ENCODE results near the gene MAB21L4. TPM values are rescaled to one million over a fixed set of nuclear protein-coding genes. Genes with fewer than 3 reads are reported as not detected.

The MAB21L4 gene
- total RNA-seq, 2 experiments from 2014 or later: not detected

- CTCF ChIA-PET: no interaction called here
- no peak for DNase-seq
- intact Hi-C loops (cut with micrococcal nuclease): loop anchor here (5.0 kb wide), 1 partner anchor 208 kb away; no protein-coding TSS in a partner anchor
- ATAC-seq: no peak
- Mint-ChIP-seq H3K4me1 (ENCODE audit: low read depth) (no peaks in the 10 kb centered on the region), H3K36me3 (ENCODE audit: low read depth) (no peaks in the 10 kb centered on the region), H3K9me3 (no peaks in the 10 kb centered on the region), H3K27ac (no peak overlapping the region), H3K4me3 (no peak overlapping the region), H3K27me3 (peaks cover 4% of the 10 kb centered on the region)
- POLR2A ChIA-PET: interaction anchor here (1.2 kb wide), 1 partner anchor 34 kb away, joined by 3 read pairs; no protein-coding TSS in a partner anchor
- no peak for TF ChIP-seq CTCF (IDR thresholded peaks at IDR 0.05)
Observed at GRCh38 chr2:240864475-240864874, 31.5 kb downstream of the MAB21L4 start.

GRCh38 chr2:240861547-240861946, 34.4 kb downstream of the MAB21L4 start:
- Mint-ChIP-seq H3K4me3 (no peak overlapping the region), H3K4me1 (ENCODE audit: low read depth) (no peaks in the 10 kb centered on the region), H3K9me3 (no peaks in the 10 kb centered on the region), H3K27me3 (peaks cover 4% of the 10 kb centered on the region), H3K36me3 (ENCODE audit: low read depth) (no peaks in the 10 kb centered on the region), H3K27ac (no peak overlapping the region)
- intact Hi-C loops (cut with micrococcal nuclease): loop anchor here (5.0 kb wide), 1 partner anchor 211 kb away; no protein-coding TSS in a partner anchor
- no peak for ATAC-seq
- ChIA-PET POLR2A (no interaction called here), CTCF (interaction anchor here (1.8 to 3.7 kb wide), 3 partner anchors 10 to 53 kb away, joined by 6 to 23 read pairs (median 9); no protein-coding TSS in a partner anchor)
- TF ChIP-seq CTCF (IDR thresholded peaks at IDR 0.05): no peak
- no peak for DNase-seq

GRCh38 chr2:240858871-240859270, 37.1 kb downstream of the MAB21L4 start:
- no peak overlapping the region for H3K27ac Mint-ChIP-seq
- no peaks in the 10 kb centered on the region for H3K36me3 Mint-ChIP-seq (ENCODE audit: low read depth)
- no peak for TF ChIP-seq CTCF (IDR thresholded peaks at IDR 0.05)
- peaks cover 5% of the 10 kb centered on the region for H3K9me3 Mint-ChIP-seq
- no peaks in the 10 kb centered on the region for H3K27me3 Mint-ChIP-seq
- ATAC-seq (no peak), DNase-seq (no peak)
- no peak overlapping the region for H3K4me3 Mint-ChIP-seq
- intact Hi-C loops (cut with micrococcal nuclease): no loop called here
- CTCF ChIA-PET: no interaction called here
- POLR2A ChIA-PET: no interaction called here
- H3K4me1 Mint-ChIP-seq (ENCODE audit: low read depth): no peaks in the 10 kb centered on the region

GRCh38 chr2:240858321-240858720, 37.6 kb downstream of the MAB21L4 start:
- ATAC-seq: no peak
- Mint-ChIP-seq H3K9me3 (peaks cover 5% of the 10 kb centered on the region), H3K27ac (no peak overlapping the region), H3K36me3 (ENCODE audit: low read depth) (no peaks in the 10 kb centered on the region), H3K4me3 (no peak overlapping the region), H3K4me1 (ENCODE audit: low read depth) (no peaks in the 10 kb centered on the region), H3K27me3 (no peaks in the 10 kb centered on the region)
- intact Hi-C loops (cut with micrococcal nuclease): no loop called here
- ChIA-PET POLR2A (no interaction called here), CTCF (no interaction called here)
- TF ChIP-seq CTCF (IDR thresholded peaks at IDR 0.05): no peak
- no peak for DNase-seq

- CTCF ChIA-PET: no interaction called here
- peaks cover 5% of the 10 kb centered on the region for H3K9me3 Mint-ChIP-seq
- no peaks in the 10 kb centered on the region for H3K4me1 Mint-ChIP-seq (ENCODE audit: low read depth)
- DNase-seq: no peak
- H3K27ac Mint-ChIP-seq: no peak overlapping the region
- ATAC-seq: no peak
- no peak overlapping the region for H3K4me3 Mint-ChIP-seq
- no peaks in the 10 kb centered on the region for H3K27me3 Mint-ChIP-seq
- intact Hi-C loops (cut with micrococcal nuclease): no loop called here
- H3K36me3 Mint-ChIP-seq (ENCODE audit: low read depth): no peaks in the 10 kb centered on the region
- TF ChIP-seq CTCF (IDR thresholded peaks at IDR 0.05): no peak
- POLR2A ChIA-PET: no interaction called here
Observed at GRCh38 chr2:240857039-240858008, 38.6 kb downstream of the MAB21L4 start.
